Activated naive CD8-positive, alpha-beta T cell treated with anti-CD3 and anti-CD28 coated beads, Interleukin-2, amount 50 U/mL, for 24 hours (primary cell): Measurements from ENCODE around the gene IL27RA.

Experiments
- ATAC-seq: fragments of 150-1000 bp; cut with Tn5 transposase; one replicate; pipeline ENCODE4 v1.10.0; 2021
- DNase-seq: peaks from one replicate; pipeline ENCODE4 v3.0.0; 2021
- H3K27ac Mint-ChIP-seq: one replicate; pipeline ENCODE4 v1.8.0; 2021; ENCODE audit warnings: mild to moderate bottlenecking, mixed read lengths
- H3K27me3 Mint-ChIP-seq: one replicate; pipeline ENCODE4 v1.8.0; 2021; ENCODE audit warnings: mixed read lengths
- H3K36me3 Mint-ChIP-seq: one replicate; pipeline ENCODE4 v1.8.0; 2021; ENCODE audit warnings: low read depth, mixed read lengths
- H3K4me1 Mint-ChIP-seq: one replicate; pipeline ENCODE4 v1.8.0; 2021; ENCODE audit warnings: mixed read lengths
- H3K4me3 Mint-ChIP-seq: one replicate; pipeline ENCODE4 v1.8.0; 2021; ENCODE audit warnings: mild to moderate bottlenecking, moderate library complexity, mixed read lengths
- H3K9me3 Mint-ChIP-seq: one replicate; pipeline ENCODE4 v1.8.0; 2021; ENCODE audit warnings: mixed read lengths

Gene IL27RA

DNA sequence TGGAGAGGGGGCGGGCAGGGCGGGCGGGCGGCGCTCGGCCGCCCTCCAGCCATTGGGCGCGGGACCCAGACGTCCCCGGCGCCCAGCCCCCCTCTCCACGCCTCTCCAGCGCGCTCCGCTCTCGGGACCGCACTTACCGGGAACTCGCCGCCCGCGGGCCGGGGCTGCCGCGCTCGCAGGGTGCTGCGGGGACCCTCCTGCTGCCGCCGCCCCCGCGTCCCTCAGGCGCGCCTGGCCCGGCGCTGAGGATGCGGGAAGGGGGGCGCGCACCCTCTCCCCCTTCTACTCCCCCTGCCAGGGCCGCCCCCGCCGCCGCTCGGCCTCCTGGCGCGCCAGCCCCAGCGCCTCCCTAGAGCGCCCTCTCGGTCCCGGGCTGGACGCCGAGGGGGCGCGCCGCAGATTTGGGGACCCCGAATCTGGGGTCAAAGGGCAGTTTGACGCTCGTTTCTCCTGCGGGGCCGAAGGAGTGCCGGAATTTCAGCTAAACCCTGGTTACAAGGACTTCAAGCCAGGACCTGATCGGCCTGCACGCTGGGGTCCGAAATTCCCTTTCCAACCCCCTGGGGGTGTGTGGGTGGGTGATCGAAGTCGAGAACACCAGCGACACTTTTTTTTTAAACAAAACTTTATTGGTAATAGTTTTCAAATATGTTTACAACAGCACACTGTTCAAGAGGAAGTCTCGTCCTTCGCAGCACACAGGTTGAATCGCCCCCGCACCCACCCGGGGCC is 59.7 kb downstream of the IL27RA start:
- DNase-seq (peak; percentile 78), ATAC-seq (peak; percentile 74)
- Mint-ChIP-seq H3K4me1 (peaks cover 20% of the 10 kb centered on the region), H3K27ac (peak overlapping the region; percentile 96), H3K4me3 (peak overlapping the region; percentile 90), H3K36me3 (peaks cover 17% of the 10 kb centered on the region), H3K27me3 (no peaks in the 10 kb centered on the region), H3K9me3 (peaks cover 7% of the 10 kb centered on the region)

DNA sequence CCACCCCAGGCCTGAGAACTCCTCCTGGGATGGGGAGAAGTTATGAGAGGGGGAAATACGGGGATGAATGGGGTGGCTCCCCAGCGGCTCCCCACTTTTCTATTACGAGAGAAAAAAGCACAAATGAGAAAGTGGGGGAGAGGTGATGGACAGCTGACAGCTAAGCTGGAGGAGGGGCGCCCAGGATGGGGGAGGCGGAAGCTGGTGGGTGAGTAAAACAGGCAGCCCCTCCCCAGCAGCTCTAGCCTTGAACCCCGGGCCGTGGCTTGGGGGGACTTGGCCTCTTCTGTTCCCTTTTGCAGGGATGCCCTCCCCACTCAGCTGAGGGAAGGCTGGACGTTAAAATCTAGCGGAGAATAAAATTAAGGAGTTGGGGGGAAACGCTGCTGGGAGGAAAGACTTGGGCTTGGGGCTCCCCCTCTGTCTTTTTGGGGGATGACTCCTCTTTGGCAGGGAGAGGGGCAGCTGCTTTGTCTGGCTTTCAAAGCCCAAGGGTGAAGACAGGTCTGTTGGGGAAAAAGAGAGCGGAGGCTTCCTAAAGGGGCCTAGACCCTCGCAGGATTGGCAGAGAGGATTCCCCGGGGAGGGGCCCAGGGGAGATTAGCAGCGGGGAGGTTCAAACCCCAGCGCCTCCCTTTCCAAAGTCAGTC is 60.4 kb downstream of the IL27RA start:
- no peaks in the 10 kb centered on the region for H3K27me3 Mint-ChIP-seq
- ATAC-seq (peak; percentile 10), DNase-seq (peak; percentile 53)
- peaks cover 7% of the 10 kb centered on the region for H3K9me3 Mint-ChIP-seq
- peaks cover 20% of the 10 kb centered on the region for H3K4me1 Mint-ChIP-seq
- H3K4me3 Mint-ChIP-seq = peak overlapping the region; percentile 90
- H3K36me3 Mint-ChIP-seq = peaks cover 21% of the 10 kb centered on the region
- peak overlapping the region; percentile 96 for H3K27ac Mint-ChIP-seq

DNA sequence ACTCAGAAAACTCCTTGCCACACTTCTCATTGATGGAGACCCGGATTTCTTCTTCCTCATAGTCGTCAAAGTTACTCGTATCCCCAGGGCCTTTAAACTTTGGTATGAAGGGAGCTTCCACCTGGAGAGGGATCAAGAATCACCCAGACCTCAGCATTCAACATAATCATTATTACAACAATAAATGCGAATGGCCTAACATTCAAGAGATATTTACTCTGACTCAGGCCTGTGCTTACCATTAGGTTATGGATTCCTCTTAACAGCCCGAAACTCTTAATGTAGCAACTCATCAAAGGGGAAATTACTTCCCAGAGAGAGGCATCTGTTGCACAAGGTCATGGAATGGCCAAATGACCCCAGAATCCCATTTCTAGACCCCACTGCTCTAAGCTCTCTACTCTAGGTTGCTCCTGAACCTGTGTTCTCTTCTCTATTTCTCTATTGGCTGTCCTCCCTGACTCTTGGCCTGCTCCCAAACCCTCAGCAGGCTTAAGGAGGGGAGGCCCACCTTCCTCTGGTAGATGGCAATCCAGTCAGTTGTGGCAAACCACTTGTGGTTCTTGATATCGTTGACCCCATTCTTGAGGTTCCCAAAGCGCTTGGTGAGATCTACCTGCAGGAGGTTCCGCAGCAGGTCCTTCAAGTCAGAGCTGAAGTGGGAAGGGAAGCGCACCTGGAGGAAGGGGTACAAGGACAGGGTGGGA is 61.7 kb downstream of the IL27RA start:
- H3K4me3 Mint-ChIP-seq = peak overlapping the region; percentile 49
- peaks cover 18% of the 10 kb centered on the region for H3K4me1 Mint-ChIP-seq
- DNase-seq (no peak), ATAC-seq (no peak)
- H3K27me3 Mint-ChIP-seq = no peaks in the 10 kb centered on the region
- H3K9me3 Mint-ChIP-seq = peaks cover 7% of the 10 kb centered on the region
- peaks cover 19% of the 10 kb centered on the region for H3K36me3 Mint-ChIP-seq
- no peak overlapping the region for H3K27ac Mint-ChIP-seq

DNA sequence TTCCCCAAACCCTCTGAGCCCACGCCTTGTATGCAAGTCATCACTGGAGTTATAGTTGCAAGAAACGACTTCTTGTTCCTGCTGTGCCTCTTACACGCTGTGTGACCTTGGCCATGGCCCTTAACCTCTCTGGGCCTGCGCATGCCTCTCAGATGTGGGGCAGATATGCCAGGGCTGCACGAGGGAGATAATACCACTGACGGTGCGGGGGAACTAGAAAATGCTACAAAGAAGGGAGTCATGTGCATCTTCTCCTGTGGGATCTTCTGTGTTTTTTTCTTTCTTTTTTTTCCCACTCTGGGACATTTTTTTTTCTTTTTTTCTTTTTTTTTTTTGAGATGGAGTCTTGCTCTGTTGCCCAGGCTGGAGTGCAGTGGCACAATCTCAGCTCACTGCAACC is 63.3 kb downstream of the IL27RA start:
- Mint-ChIP-seq H3K27me3 (no peaks in the 10 kb centered on the region), H3K4me3 (no peak overlapping the region), H3K27ac (no peak overlapping the region), H3K36me3 (peaks cover 11% of the 10 kb centered on the region), H3K9me3 (peaks cover 7% of the 10 kb centered on the region), H3K4me1 (peaks cover 13% of the 10 kb centered on the region)
- DNase-seq (no peak), ATAC-seq (no peak)

DNA sequence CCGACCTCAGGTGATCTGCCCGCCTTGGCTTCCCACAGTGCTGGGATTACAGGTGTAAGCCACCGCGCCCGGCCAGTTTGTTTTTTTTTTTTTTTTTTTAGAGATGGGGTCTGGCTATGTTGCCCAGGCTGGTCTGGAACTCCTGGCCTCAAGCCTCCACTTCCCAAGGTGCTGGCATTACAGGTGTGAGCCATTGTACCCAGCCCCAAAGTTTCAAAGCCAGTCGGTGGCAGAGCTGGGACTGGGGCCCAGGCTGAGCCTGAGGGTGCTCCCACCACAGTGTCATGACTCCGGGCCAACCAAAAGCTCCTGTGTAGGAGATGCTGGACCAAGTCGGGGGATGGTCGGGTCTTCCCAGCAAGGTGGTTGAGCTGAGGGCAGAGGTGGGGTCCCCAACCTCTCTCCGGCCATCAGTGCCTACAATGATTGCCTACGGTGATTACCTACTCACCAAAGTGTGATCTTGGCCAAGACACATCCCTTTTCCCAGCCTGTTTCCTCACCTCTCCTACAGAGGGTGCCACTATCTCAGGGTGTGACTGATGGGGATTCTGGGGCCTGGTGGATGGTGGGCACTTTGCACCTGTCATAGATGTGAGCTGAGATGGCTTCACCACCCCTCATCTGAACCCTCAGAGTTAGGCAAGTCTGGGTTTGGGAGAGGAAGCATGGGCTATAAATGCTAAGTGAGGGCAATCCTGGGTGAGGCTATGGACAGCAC is 64.9 kb downstream of the IL27RA start:
- no peaks in the 10 kb centered on the region for H3K27me3 Mint-ChIP-seq
- H3K27ac Mint-ChIP-seq = no peak overlapping the region
- H3K4me1 Mint-ChIP-seq = peaks cover 11% of the 10 kb centered on the region
- no peak for DNase-seq
- no peak overlapping the region for H3K4me3 Mint-ChIP-seq
- H3K36me3 Mint-ChIP-seq = peaks cover 15% of the 10 kb centered on the region
- peaks cover 7% of the 10 kb centered on the region for H3K9me3 Mint-ChIP-seq
- ATAC-seq = no peak

DNA sequence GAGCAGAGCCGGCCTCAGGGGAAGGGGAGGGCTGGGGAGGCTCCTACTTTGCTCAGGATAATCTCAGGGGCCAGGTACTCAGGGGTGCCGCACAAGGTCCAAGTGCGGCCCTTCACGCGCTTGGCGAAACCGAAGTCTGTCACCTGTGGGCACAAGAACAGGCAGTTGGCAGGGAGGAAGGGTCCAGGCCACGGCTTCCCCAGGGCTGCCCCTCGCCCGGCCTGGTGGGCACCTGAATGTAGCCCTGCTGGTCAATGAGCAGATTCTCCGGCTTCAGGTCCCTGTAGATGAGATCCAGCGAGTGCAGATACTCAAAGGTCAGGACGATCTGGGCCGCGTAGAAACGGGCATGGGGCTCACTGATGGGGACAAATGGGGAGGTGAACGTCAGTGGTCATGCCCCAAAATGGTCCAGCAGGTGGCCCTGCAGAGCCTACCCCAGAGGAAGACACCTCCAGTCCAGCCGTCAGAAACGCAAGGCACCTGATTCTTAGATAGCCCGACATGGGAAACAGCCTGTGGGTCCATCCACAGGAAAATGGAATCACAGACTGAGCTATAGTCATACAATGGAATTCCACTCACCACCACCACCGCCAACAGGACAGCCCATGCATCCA is 66.1 kb downstream of the IL27RA start:
- no peaks in the 10 kb centered on the region for H3K27me3 Mint-ChIP-seq
- peaks cover 4% of the 10 kb centered on the region for H3K4me1 Mint-ChIP-seq
- no peak for DNase-seq
- peaks cover 7% of the 10 kb centered on the region for H3K9me3 Mint-ChIP-seq
- H3K27ac Mint-ChIP-seq = no peak overlapping the region
- H3K4me3 Mint-ChIP-seq = no peak overlapping the region
- no peak for ATAC-seq
- H3K36me3 Mint-ChIP-seq = peaks cover 15% of the 10 kb centered on the region

DNA sequence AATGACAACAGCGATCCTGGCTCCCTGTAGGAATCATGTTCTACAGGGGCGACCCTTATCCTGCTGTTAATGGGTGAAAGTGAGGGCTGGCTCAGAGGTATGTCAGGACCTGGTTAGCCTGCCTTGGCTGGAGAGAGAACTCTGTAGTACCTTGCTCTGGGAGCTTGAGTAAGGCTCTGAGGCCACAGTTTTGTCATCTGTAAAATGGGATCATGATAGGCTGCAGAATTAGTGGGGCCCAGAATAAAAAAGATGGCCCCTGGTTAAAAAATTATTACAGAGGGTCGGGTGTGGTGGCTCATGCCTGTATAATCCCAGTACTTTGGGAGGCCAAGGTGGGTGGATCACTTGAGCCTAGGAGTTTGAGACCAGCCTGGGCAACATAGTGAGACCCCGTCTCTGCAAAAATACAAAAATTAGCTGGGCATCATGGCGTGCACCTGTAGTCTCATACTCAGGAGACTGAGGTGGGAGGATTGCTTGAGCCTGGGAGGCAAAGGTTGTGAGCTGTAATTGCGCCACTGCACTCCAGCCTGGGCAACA is 69.5 kb downstream of the IL27RA start:
- H3K4me1 Mint-ChIP-seq = no peaks in the 10 kb centered on the region
- H3K9me3 Mint-ChIP-seq = no peaks in the 10 kb centered on the region
- no peak overlapping the region for H3K27ac Mint-ChIP-seq
- ATAC-seq (no peak), DNase-seq (no peak)
- H3K4me3 Mint-ChIP-seq = no peak overlapping the region
- H3K27me3 Mint-ChIP-seq = no peaks in the 10 kb centered on the region
- peaks cover 12% of the 10 kb centered on the region for H3K36me3 Mint-ChIP-seq

DNA sequence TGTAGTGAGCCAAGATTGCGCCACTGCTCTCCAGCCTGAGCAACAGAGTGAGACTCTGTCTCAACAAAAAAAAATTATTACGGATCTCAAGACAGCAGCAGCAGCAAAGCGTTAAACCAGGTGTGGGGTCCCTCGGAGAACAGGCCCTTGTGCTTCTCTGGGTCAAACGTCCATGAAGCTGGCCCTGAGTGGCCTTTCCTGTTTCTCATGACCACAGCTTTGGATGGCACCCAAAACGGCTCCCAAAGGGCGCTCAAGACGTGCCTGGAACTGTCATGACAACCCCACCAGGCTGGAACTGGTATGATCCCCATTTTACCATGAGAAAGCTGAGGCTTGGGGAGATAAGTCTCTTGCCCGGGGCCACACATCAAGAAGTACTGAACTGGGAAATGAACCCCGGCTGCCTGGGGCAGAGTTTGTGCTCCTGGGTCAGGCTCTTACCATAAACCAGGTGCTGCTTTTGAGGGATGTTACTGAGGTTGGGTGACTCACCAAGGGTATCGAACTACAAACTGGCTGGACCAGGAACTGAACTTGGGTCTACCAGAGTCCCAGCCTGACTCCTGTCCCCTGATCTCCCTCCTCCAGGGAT is 70.6 kb downstream of the IL27RA start:
- Mint-ChIP-seq H3K27ac (no peak overlapping the region), H3K4me1 (no peaks in the 10 kb centered on the region), H3K9me3 (no peaks in the 10 kb centered on the region), H3K27me3 (no peaks in the 10 kb centered on the region), H3K36me3 (peaks cover 7% of the 10 kb centered on the region), H3K4me3 (no peak overlapping the region)
- DNase-seq = no peak
- no peak for ATAC-seq

DNA sequence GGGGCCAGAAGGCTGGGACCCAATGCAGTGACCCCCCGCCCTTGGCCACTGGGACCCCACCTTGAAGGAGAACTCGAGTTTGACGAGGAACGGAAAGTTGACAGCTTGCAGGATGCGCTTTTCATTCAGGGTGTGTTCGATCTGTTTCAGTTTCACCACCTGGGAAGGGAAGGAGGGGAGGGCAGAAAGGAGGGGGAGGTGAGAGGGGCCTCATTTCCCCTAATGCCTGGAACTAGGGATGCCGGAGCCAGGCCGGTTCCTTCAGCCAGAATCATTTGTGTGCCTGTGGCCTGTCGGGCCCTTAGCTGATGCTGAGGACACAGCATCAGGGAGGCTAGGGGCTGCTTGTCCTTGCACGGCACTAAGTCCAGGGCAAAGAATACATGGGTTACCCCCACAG is 71.2 kb downstream of the IL27RA start:
- Mint-ChIP-seq H3K9me3 (no peaks in the 10 kb centered on the region), H3K27ac (no peak overlapping the region), H3K4me1 (no peaks in the 10 kb centered on the region), H3K4me3 (no peak overlapping the region), H3K27me3 (no peaks in the 10 kb centered on the region), H3K36me3 (peaks cover 7% of the 10 kb centered on the region)
- ATAC-seq = no peak
- no peak for DNase-seq
